HG03432 (cell line): Measurements from ENCODE around the gene MAL.
A peak's percentile ranks its signal among the peaks of the same experiment; 100 is the strongest.

Experiments
- ATAC-seq: cut with Tn5 transposase; IDR thresholded peaks from one replicate; pipeline ENCODE4 v1.9.1; 2021; ENCODE audit warnings: mild to moderate bottlenecking, moderate library complexity; ENCODE audit not compliant: unreplicated experiment

The MAL gene

DNA sequence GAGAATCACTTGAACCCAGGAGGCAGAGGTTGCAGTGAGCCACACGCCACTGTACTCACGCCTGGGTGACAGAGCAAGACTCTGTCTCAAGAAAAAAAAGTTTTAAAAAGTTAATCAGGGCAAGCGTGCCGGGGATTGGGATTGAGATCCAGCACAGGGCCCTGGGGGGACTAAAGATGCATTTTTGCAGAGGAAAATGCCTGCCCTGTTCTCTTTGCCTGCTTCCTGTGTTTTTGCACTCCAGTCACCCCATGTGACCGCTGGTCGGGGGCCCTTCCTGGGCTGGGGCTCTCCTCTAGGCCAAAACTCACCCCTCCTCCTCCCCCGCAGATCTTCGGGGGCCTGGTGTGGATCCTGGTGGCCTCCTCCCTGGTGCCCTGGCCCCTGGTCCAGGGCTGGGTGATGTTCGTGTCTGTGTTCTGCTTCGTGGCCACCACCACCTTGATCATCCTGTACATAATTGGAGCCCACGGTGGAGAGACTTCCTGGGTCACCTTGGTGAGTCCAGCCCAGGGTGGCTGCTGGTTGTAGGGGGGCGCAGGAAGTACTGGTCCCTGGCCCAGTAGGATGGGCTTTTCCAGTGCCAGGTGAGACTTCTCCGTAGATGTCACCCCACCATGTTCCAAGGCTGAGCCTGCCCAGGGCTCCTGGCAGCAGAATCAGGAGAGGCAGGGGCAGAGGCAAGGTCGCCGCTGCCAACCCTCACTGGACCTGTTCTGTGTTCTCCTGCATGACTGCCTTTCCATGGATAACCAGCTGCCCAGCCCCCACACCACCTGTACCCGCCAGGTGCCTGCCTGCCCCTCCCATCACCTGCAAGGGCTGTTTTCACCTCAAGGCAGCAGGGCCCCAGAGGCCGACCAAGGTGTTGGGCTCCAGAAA lies 22.4 kb downstream of the MAL start:
- no peak for ATAC-seq

DNA sequence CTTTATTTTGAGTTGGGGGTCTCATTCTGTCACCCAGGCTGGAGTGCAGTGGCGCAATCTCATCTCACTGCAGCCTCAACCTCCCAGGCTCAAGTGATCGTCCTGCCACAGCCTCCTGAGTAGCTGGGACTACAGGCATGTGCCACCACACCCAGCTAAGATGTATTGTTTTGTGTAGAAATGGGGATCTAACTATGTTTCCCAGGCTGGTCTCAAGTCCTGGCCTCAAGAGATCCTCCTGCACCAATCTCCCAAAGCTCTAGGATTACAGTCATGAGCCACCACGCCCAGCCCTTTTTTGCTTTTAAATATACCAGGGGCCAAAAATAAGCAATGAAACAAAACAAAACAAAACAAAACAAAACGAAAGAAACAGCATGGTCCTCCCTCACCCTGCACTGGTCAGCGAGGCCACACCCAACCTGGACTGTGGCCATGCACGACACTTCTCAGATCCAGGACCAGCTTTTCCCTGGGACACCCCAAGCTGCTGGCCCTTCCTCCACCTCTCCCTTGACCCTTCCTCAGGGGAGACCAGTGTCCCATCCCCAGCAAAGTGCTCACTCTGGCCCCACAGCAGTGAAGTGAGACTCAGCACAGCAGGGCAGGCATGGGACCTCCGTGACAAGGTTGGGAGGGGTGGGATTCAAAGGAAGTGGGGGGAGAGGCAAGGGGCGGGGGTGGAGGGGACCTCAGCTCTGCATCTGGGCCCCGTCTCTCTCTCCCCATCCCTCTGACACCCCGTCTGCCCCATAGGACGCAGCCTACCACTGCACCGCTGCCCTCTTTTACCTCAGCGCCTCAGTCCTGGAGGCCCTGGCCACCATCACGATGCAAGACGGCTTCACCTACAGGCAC lies 23.5 kb downstream of the MAL start:
- ATAC-seq: no peak

DNA sequence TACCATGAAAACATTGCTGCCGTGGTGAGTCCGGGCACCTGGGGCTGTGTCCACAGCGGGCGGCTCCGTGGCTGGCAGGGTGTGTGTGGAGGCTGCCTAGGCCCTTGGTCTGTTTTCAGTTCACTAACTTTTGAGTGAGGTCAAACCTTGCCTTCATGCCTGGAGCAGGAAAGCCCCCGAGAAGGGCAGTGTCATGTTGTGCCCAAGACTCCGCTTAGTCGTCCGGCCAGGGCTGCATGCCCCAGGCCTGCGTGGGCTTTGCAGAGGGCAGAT lies 24.1 kb downstream of the MAL start:
- ATAC-seq: no peak

DNA sequence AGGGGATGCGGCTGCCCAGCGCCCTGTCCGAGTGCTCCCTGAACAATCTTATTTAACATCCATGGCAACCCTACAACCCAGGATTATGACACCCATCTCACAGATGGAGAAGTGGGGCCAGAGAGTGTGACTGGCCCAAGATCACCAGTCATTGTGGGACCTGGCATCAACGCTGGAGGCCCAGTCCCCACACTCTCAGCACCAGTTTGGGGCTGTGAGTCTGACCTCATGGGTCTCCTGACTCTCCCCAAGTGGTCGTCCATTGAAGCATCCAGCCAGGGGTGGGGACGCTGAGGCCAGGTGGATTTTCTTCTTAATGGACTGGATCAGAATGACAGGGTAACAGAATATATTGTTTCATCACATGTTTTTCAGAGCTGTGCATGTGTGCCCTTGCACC lies 24.5 kb downstream of the MAL start:
- peak; percentile 7 for ATAC-seq

DNA sequence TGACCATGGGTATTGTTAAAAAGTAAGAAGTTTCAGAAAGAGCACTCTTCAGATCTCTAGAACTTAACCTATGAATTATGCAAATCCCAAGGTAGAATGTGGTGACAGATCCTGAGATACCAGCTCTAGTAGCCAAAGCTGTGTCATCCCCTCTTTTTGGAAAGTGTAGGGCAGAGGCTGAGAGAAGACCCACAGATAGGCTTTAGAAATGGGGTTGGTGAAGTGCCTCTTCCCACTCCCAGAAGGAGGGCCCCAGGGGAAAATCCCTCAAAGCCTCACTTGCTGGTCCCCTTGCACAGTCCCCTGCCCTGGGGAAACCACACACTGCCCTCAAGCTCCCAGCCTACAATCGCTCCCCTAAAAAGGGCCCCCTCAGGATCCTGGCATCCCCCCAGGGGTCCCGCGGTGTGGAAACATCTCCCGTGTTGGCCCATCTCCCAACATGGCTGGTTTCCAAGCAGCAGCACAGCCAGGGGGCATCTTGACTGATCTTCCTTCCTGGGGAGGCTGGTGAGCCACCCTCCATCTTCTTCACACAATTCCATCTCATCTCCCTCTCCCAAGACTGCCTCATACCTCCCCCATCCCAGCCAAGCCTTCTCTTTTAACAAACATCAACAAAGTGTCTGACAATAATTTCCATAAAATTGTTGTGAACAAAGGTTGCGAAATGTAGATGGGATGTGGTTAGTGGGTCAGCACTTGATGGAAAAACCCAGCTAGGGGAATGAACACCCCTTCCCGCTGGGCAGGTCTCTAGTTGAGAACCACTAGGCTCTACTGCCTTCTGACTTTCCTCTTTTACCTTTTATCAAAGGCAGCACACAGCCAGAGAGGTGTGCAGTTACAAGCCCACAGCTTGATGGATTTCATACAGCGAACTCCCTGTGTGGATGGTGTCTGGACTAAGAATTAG lies 25.1 kb downstream of the MAL start:
- peak; percentile 45 for ATAC-seq

DNA sequence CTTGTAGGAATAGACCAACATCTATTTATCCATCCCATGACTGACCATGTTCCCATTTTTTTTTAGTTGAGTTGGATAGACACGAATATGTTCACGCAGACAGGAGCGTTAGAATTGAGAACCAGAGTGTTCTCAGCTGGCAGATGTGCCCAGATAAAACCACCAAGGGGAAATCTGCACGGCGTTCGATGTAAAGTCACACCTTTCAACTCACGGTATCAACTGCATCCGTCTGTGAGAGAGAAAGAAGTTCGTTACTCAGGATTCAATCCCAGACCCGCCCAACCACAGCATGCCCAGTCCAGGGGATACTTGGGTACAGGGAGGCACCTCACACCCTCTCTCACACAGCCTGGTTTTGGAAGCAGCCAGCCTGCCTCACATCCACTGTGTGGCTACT lies 26.1 kb downstream of the MAL start:
- no peak for ATAC-seq

DNA sequence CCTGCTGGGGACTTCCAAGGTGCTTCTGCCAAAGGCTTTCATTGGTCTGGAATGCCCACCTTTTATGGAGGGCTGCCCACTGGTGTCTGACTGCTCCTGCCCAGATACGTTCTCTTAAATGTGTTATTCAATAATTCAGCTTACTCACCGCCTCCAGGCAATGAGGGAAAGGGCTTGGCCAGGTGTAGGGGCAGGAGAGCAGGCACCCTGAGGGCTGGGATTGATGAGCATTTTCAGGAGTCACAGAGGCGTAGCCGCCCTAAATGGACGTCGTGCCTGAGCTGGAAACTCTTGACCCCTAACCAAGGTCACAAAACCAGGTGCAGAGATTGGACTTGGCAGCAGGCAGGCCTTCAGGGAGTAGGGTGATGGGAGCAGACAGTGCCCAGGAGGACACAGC lies 26.8 kb downstream of the MAL start:
- ATAC-seq: no peak

DNA sequence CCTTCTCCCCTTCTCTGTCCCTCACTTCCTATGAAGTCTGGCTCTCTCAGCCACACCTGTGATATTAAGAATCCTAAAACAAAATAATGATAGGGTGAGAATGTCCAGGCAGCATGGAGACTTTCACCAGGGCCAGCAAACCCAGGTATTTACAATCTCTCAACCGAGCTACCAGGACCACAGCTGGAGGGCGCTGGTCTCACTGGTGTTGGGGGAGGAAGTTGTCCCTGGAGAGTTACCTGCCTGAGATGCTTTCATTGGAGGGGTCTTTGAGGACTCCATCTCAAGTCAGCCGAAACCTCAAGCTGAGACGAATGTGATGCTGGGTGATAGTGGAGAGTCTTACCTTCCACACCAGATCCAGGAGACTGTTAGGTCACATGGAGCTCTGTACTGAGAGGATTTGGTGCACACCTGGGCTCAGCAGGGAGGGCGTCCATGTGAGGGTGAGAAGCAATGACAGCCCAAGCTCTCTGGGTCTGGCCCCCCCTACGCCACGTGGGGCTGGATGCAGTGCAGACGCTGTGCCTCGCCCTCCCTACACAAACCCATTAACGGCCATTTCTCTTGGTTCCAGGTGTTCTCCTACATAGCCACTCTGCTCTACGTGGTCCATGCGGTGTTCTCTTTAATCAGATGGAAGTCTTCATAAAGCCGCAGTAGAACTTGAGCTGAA lies 27.4 kb downstream of the MAL start:
- ATAC-seq: no peak

DNA sequence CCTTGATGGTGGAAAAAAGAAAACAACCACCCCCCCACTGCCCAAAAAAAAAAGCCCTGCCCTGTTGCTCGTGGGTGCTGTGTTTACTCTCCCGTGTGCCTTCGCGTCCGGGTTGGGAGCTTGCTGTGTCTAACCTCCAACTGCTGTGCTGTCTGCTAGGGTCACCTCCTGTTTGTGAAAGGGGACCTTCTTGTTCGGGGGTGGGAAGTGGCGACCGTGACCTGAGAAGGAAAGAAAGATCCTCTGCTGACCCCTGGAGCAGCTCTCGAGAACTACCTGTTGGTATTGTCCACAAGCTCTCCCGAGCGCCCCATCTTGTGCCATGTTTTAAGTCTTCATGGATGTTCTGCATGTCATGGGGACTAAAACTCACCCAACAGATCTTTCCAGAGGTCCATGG lies 28.0 kb downstream of the MAL start:
- ATAC-seq: no peak

DNA sequence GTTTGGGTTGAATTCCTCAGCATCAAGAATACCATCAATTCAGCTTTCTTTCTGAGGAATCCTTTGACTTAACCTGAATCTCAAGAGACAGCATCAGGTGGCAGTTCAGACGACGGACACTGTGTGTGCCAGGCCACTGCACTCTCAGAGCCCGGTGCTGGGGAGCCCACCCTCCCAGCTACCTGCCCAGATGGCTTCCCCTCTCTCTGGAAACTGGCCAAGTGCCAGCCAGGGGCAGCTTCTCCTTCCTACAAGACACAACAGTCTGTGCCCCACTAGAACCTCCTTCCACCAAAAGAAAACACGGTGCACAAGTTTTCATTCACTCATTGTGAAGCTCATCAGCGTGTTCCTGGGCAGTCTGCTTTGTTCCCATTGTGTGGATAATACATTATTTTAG lies 28.5 kb downstream of the MAL start:
- no peak for ATAC-seq

DNA sequence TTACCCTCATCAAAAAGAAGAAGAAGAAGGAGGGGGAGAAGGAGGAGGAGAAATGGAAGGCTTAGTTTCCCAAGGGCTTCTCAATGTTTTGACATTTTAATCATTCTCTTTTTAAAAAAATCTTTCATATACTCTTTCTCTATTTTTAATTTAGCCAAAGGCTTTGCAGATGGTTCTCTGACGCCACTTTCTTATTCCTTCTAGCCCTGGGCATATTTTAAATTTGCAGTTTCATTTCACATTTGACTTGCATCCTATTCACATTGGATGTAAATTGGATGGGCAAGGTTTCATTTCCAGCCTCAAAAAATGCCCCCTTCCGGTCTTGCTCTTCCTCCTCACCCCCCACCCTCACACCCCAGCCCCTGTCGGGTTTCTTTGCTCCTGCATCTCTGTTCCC lies 29.8 kb downstream of the MAL start:
- ATAC-seq: no peak

DNA sequence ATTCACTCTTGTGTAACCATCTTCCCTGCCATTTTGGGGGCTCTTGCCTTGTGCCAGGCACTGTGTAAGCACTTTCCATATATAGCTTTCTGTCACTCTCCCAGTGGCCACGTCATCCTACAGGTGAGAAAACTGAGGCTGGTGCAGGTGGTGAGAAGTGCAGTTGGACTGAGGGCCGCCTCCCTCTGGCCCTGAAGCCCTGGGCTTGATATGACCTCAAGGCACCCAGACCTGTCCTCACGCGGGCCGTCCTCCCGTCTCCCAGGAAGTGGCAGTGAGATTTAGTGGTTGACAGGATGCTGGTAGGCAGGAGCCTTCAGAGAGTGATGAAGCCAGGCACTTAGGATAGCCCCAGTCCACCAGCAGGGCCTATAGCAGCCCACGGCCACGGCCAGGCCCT lies 30.5 kb downstream of the MAL start:
- ATAC-seq: no peak

DNA sequence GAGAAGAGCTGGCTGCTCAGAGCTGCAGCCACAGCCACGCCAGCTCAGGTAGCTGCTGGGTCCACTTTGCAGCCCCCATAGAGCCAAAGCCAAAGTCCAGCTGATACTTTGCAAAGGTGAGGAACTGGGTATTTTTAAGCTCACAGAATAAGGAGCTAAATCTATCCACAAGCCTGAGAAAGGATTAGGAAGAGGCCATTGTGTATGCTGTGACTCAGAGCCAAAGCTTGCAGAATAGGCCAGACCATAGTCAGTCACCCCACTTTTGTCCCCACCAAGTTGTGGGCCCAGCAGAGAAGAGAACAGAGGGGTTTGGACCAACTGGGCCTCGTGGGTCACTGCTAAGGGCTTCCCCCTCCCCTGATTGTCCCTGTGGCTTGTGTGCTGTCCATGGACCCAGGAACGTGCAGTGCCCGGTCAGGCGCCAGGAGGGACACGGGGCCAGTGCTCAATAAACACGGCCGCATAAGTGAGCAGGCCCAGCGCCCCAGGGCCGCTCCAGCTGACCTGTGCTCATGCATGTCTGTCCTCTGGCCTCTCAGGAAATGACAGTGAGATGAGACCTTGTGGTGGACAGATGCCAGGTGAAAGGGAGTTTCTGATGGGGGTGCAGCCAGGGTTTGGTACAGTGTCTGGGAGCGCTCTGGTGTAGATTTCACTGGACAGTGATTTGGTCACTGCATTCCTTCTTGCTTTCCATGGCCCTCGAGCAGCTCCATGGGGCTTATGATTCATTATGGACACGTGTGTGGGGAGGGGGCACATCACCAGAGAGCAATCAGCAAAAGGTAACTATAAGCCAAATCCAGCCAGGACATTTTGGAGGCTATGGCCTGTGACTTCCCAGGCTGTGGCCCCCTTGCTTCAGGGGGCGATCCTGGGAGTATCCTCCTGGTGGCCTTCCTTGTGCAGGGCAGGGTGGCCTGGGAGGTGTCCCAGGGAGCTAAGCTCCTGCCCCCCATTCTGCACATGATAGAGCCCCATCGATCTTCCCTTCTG lies 31.3 kb downstream of the MAL start:
- no peak for ATAC-seq

DNA sequence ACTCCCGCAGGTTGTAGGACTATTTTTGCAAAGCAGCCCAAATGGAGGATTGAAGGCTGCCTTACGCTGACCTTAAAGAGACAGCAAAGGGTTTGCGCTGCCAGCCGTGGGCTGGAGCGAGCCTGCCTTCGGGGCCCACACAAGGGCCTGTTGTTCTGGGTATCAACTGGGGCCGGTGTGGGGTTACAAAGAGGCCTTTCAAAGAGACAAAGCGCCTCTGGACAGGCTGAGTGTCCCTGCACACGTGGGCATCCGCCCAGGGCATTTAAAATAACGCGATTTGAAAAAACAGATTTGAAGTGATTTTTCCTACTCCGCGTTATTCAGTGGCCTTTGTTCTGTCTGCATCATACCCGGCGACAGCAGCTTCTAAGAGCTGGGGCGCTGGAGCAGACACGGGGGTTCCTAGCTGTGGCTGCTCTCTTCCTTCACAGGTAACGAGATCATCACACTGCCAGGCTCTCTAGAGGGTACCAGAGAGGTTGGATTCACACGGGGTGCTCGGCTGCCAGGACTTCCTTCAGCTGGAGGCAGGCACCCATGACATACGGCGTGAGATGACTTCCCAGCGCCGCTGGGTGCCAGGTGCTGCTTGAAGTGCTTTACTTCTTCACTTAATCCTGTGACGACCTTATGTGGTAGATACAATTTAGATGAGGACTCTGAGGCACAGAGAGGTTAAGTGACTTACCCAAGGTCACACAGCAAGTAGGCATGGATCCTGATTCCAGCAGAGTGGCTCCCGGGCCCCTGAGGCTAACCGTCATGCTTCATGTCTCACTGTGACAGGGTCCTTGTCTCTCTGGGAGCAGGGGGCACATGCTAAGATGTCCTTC lies 32.2 kb downstream of the MAL start:
- ATAC-seq: no peak

DNA sequence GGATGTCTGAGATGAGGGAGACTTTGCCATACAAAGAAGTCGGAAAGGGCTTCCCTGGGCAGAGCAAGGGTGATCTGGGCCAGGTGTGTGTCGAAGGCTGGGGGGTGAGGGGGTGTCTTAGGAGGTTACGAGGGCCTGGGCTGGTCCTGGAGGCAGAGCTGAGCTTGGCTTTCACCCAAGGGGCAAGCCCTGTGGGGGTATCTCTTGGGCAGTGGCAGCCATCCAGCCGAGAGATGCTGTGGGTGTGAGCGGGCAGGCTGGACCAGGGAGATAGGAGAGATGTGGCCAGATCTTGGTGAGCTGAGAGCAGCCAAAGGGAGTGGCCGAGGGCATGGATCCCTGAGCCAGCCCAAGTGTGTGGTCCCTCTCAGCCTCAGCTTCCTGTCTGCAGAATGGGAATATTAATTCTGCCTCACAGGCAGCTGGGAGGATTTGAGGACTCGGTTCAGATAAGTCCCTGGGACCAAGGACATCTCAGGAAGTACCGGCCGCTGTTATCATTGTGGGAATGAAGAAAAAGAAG lies 33.0 kb downstream of the MAL start:
- no peak for ATAC-seq

DNA sequence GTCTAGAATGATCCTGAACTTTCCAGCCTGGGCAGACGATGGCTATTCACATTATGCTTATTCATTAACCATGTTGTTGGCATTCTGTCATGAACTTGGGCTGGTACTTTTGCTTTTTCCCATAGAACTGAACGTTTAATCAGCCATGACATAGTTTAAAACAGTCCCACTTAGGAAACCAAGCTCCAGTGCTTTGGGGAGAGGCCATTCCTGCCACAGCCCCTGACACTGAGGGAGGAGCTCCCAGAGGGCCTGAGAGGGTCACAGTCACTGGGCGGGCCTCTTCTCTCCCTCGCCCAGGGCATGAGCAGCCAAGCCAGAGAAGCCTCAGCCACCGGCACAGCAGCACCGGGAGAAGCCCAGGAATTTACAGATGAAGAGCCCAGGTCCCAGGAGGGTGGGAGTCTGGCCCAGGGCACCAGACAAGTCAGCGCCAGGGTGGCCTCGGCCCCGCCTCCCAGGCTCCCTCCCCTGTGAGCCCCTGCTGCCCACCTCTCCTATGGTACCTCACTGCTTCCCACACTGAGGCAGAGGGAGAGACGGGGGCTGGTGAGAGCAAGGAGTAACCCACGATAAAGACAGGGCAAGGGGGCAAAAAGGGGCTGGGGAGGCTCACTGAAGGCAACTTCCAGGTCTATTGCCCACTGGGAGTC lies 33.6 kb downstream of the MAL start:
- ATAC-seq: no peak

DNA sequence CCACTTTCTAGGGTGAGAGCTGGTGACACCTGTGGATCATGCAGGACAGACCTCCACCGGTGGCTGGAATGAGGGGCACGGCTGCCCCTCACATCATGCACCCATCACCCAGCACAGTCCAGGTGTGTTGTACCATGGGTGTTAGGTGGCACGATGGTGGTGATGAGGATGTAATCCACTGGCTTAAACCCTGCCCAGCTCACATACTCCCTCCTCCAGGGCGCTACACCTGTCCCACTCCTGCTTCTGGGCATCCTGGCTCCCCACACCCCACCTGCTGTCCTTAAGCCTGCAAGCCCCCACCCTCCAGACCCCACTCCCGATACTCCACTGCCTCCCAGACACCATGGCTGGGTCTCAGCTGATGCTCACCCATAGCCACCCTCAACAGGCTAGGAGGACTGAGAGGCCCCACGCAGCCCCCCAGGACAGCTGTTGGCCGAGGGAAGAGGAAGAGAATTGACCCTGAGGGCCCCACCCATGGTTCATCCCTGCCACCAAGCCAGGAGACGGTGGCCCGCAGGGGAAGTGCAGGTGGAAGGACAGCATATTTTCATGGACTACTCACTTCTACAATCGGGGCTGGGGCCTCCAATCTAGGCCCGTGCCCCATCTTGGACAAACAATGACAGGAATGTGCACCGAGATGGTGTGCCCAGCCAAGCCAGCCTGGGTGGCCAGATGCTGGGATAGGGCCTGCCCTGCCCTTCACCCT lies 34.3 kb downstream of the MAL start:
- no peak for ATAC-seq
